Esophagus muscularis mucosa (tissue), 4 donors: Measurements from ENCODE around the gene BPIFB6.

Source experiments
- EP300 ChIP-seq: sonication (generic); formaldehyde crosslinking; IDR thresholded peaks from one replicate; pipeline ENCODE4 v1.6.1; 2017; ENCODE audit warnings: antibody characterized with exemption
- POLR2A ChIP-seq: fragments of 450-650 bp; IDR thresholded peaks from one replicate; pipeline ENCODE4 v1.6.1; 2017; ENCODE audit warnings: antibody characterized with exemption, moderate library complexity, mild to moderate bottlenecking, low read depth
- TF ChIP-seq, protein P1 (sequence below), 3 experiments: fragments of 200-600 bp in 2 of 3; fragments of 450-650 bp in 1 of 3; sonication (generic) in 2 of 3; IDR thresholded peaks; one replicate each; pipeline ENCODE4 v1.5.1; 2017 to 2019; ENCODE audit warnings: antibody characterized with exemption in 3 of 3, mild to moderate bottlenecking in 2 of 3, moderate library complexity in 1 of 3

DNA sequence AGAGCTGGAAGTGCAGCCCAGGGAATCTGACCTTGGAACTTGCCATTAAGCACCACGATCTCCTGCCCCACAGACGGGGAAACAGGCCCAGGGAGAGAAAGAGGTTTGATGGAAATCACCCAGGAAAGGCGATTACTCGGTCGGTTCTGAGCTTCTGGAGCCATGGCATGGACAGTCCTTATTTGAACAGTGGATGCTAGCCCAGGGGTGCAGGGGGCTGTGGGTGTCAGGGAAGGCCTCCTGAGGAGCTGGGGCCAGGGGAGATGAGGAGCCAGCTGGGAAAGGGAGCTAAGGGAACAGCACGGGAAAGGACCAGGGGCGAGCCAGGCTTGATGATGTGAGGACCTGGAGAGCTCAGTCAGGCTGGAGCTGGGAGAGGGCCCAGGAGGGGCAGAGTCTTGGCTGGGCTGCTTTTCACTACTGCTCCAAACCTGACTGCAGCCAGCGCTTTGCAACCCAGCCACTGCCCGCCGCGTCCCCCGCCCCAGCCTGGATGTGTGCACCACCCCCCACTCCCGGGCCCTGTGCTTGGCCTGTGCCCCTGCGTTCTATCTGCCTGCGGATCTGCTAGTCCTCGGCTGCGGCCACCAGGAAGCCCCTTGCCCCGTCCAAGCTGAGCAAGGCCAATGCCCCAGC, 45.0 kb upstream of the BPIFB6 start:
- TF ChIP-seq, protein P1, sequence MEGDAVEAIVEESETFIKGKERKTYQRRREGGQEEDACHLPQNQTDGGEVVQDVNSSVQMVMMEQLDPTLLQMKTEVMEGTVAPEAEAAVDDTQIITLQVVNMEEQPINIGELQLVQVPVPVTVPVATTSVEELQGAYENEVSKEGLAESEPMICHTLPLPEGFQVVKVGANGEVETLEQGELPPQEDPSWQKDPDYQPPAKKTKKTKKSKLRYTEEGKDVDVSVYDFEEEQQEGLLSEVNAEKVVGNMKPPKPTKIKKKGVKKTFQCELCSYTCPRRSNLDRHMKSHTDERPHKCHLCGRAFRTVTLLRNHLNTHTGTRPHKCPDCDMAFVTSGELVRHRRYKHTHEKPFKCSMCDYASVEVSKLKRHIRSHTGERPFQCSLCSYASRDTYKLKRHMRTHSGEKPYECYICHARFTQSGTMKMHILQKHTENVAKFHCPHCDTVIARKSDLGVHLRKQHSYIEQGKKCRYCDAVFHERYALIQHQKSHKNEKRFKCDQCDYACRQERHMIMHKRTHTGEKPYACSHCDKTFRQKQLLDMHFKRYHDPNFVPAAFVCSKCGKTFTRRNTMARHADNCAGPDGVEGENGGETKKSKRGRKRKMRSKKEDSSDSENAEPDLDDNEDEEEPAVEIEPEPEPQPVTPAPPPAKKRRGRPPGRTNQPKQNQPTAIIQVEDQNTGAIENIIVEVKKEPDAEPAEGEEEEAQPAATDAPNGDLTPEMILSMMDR (IDR thresholded peaks at IDR 0.05): no peak
- TF ChIP-seq EP300 (no peak), POLR2A (no peak)
